NT2/D1 (cell line): Measurements from ENCODE around the gene AGRN.
"Not testable (repeated sequence)": the region's sequence is repeated elsewhere in the genome, so short reads cannot be mapped to it uniquely, and the experiment has no call there.

Experiments
- SUZ12 ChIP-seq: IDR thresholded peaks from 2 replicates; pipeline ENCODE4 v1.6.1; 2011; ENCODE audit not compliant: insufficient read length, insufficient read depth; ENCODE audit errors: extremely low read depth
- YY1 ChIP-seq: IDR thresholded peaks from 2 replicates; pipeline ENCODE4 v1.6.1; 2011; ENCODE audit not compliant: insufficient read length, insufficient read depth
- ZNF274 ChIP-seq: IDR thresholded peaks from 2 replicates; pipeline ENCODE4 v1.6.1; 2011; ENCODE audit warnings: mild to moderate bottlenecking, low read depth, low read length

GRCh38 chr1:976791-977190, 43.1 kb upstream of the AGRN start:
- TF ChIP-seq YY1, SUZ12, ZNF274: not testable (repeated sequence)
